ENCODE data around the gene TNFRSF4.

The TNFRSF4 gene

GRCh38 chr1:1259951-1260600 lies 46.1 kb upstream of the TNFRSF4 start:
- no peak overlapping the region for H2AFZ ChIP-seq (ENCODE audit: low read depth)
- H3K4me2 ChIP-seq = no peak overlapping the region
- no peak overlapping the region for H3K4me3 ChIP-seq (IDR thresholded peaks at IDR 0.05; ENCODE audit: insufficient read depth, low read depth, low read length)
- no peaks in the 10 kb centered on the region for H3K27me3 ChIP-seq (ENCODE audit: insufficient read depth, low read depth)
- H3K79me2 ChIP-seq (ENCODE audit: insufficient read depth, low read depth) = no peaks in the 10 kb centered on the region; the same call in 1 of the 2 replicates
- H3K27ac ChIP-seq = no peak overlapping the region
- no peak for TF ChIP-seq CTCF (conservative IDR thresholded peaks at IDR 0.05; ENCODE audit: low read depth, low read length)
- no peaks in the 10 kb centered on the region for H3K4me1 ChIP-seq (ENCODE audit: low read depth, poor library complexity, severe bottlenecking)
- H3K9ac ChIP-seq = no peak overlapping the region
- H3K36me3 ChIP-seq (ENCODE audit: insufficient read depth) = peaks cover 7% of the 10 kb centered on the region; the same call in 1 of the 2 replicates
- no peaks in the 10 kb centered on the region for H4K20me1 ChIP-seq (ENCODE audit: insufficient read depth)

GRCh38 chr1:1259540-1259939 lies 45.6 kb upstream of the TNFRSF4 start:
- no peak overlapping the region for H3K4me2 ChIP-seq
- H3K4me3 ChIP-seq (IDR thresholded peaks at IDR 0.05; ENCODE audit: insufficient read depth, low read depth, low read length) = no peak overlapping the region
- no peaks in the 10 kb centered on the region for H4K20me1 ChIP-seq (ENCODE audit: insufficient read depth)
- no peaks in the 10 kb centered on the region for H3K27me3 ChIP-seq (ENCODE audit: insufficient read depth, low read depth)
- H3K36me3 ChIP-seq (ENCODE audit: insufficient read depth) = peaks cover 7% of the 10 kb centered on the region; the same call in 1 of the 2 replicates
- no peak overlapping the region for H3K9ac ChIP-seq
- no peaks in the 10 kb centered on the region; the same call in 1 of the 2 replicates for H3K79me2 ChIP-seq (ENCODE audit: insufficient read depth, low read depth)
- no peak for TF ChIP-seq CTCF (conservative IDR thresholded peaks at IDR 0.05; ENCODE audit: low read depth, low read length)
- no peak overlapping the region for H3K27ac ChIP-seq
- H3K4me1 ChIP-seq (ENCODE audit: low read depth, poor library complexity, severe bottlenecking) = no peaks in the 10 kb centered on the region
- H2AFZ ChIP-seq (ENCODE audit: low read depth) = no peak overlapping the region

GRCh38 chr1:1259119-1259488 lies 45.2 kb upstream of the TNFRSF4 start:
- Histone ChIP-seq H3K9ac (no peak overlapping the region), H2AFZ (ENCODE audit: low read depth) (no peak overlapping the region), H3K4me3 (IDR thresholded peaks at IDR 0.05; ENCODE audit: insufficient read depth, low read depth, low read length) (no peak overlapping the region), H3K4me1 (ENCODE audit: low read depth, poor library complexity, severe bottlenecking) (no peaks in the 10 kb centered on the region), H4K20me1 (ENCODE audit: insufficient read depth) (no peaks in the 10 kb centered on the region), H3K4me2 (no peak overlapping the region), H3K27ac (no peak overlapping the region), H3K79me2 (ENCODE audit: insufficient read depth, low read depth) (no peaks in the 10 kb centered on the region), H3K36me3 (ENCODE audit: insufficient read depth) (peaks cover 7% of the 10 kb centered on the region; the same call in 1 of the 2 replicates), H3K27me3 (ENCODE audit: insufficient read depth, low read depth) (no peaks in the 10 kb centered on the region)
- TF ChIP-seq CTCF (conservative IDR thresholded peaks at IDR 0.05; ENCODE audit: low read depth, low read length) = no peak

GRCh38 chr1:1256956-1257871 lies 43.3 kb upstream of the TNFRSF4 start:
- no peaks in the 10 kb centered on the region for H4K20me1 ChIP-seq (ENCODE audit: insufficient read depth)
- H3K27me3 ChIP-seq (ENCODE audit: insufficient read depth, low read depth) = no peaks in the 10 kb centered on the region
- no peak overlapping the region for H3K4me3 ChIP-seq (IDR thresholded peaks at IDR 0.05; ENCODE audit: insufficient read depth, low read depth, low read length)
- no peak overlapping the region for H3K9ac ChIP-seq
- H2AFZ ChIP-seq (ENCODE audit: low read depth) = no peak overlapping the region
- no peaks in the 10 kb centered on the region for H3K4me1 ChIP-seq (ENCODE audit: low read depth, poor library complexity, severe bottlenecking)
- H3K4me2 ChIP-seq = no peak overlapping the region
- no peaks in the 10 kb centered on the region for H3K79me2 ChIP-seq (ENCODE audit: insufficient read depth, low read depth)
- H3K27ac ChIP-seq = no peak overlapping the region
- TF ChIP-seq CTCF (conservative IDR thresholded peaks at IDR 0.05; ENCODE audit: low read depth, low read length) = no peak
- no peaks in the 10 kb centered on the region for H3K36me3 ChIP-seq (ENCODE audit: insufficient read depth)

Measured in KMS-11 (cell line).